ENCODE results near the gene TMEM127.

DNA sequence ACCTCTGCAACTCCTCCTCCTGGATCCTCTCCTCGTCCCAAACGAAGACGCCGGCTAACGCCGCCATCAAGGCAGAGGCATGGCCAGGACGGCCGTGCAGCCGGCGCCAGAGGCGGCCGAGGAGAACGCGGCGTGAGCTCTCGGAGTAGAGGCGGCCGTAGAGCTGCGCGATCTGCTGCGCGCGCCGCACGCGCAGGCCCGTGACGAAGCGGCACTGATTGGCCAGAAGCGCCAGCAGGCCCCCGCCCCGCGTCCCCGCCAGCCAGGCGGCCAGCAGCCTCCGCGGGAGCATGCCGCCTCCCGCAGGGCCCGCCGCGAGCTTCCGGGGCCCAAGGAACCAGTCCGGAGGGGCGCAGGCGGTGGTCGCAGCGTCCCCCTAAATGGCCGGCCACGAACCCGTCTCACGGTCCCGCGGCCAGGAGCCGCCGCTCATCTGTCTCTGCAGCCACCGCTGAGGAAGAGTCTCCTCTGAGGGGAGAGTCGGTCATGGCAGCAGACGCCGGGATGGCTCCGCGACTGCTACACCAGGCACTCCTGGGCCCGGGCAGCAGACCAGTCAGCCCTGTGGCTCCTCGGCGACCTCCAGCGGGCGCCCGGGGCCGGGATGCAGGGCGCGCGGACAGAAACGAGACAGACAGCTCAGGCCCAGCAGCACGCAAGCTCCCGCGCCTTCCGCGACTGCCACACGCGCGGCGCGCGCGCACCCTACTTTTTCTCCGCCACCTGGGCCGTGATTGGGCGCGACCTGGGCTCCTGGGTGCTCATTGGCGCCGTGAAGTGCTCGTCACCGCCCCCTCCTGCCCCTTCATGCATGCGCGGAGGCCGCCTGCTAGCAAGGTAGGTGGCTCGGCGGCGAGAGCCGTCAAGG lies 57.4 kb downstream of the TMEM127 start, which contains the start of gene STARD7:
- TF ChIP-seq, protein P1, sequence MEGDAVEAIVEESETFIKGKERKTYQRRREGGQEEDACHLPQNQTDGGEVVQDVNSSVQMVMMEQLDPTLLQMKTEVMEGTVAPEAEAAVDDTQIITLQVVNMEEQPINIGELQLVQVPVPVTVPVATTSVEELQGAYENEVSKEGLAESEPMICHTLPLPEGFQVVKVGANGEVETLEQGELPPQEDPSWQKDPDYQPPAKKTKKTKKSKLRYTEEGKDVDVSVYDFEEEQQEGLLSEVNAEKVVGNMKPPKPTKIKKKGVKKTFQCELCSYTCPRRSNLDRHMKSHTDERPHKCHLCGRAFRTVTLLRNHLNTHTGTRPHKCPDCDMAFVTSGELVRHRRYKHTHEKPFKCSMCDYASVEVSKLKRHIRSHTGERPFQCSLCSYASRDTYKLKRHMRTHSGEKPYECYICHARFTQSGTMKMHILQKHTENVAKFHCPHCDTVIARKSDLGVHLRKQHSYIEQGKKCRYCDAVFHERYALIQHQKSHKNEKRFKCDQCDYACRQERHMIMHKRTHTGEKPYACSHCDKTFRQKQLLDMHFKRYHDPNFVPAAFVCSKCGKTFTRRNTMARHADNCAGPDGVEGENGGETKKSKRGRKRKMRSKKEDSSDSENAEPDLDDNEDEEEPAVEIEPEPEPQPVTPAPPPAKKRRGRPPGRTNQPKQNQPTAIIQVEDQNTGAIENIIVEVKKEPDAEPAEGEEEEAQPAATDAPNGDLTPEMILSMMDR (IDR thresholded peaks at IDR 0.05): no peak
- TF ChIP-seq RCOR1 (IDR thresholded peaks at IDR 0.05; ENCODE audit: low read depth, low read length): no peak
- peak; percentile 92 for TF ChIP-seq POLR2A (IDR thresholded peaks at IDR 0.05; ENCODE audit: low read length)
- TF ChIP-seq, protein P2, sequence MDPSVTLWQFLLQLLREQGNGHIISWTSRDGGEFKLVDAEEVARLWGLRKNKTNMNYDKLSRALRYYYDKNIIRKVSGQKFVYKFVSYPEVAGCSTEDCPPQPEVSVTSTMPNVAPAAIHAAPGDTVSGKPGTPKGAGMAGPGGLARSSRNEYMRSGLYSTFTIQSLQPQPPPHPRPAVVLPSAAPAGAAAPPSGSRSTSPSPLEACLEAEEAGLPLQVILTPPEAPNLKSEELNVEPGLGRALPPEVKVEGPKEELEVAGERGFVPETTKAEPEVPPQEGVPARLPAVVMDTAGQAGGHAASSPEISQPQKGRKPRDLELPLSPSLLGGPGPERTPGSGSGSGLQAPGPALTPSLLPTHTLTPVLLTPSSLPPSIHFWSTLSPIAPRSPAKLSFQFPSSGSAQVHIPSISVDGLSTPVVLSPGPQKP (IDR thresholded peaks at IDR 0.05; ENCODE audit: low read depth, low read length): no peak
- no peak for TF ChIP-seq EP300 (IDR thresholded peaks at IDR 0.05)

All from A549 (cell line).